HG02870 (cell line): Measurements from ENCODE around the gene OSBPL5.

Experiments
- ATAC-seq: cut with Tn5 transposase; IDR thresholded peaks from one replicate; pipeline ENCODE4 v1.9.1; 2021; ENCODE audit warnings: mild to moderate bottlenecking, moderate library complexity; ENCODE audit not compliant: unreplicated experiment

The OSBPL5 gene

DNA sequence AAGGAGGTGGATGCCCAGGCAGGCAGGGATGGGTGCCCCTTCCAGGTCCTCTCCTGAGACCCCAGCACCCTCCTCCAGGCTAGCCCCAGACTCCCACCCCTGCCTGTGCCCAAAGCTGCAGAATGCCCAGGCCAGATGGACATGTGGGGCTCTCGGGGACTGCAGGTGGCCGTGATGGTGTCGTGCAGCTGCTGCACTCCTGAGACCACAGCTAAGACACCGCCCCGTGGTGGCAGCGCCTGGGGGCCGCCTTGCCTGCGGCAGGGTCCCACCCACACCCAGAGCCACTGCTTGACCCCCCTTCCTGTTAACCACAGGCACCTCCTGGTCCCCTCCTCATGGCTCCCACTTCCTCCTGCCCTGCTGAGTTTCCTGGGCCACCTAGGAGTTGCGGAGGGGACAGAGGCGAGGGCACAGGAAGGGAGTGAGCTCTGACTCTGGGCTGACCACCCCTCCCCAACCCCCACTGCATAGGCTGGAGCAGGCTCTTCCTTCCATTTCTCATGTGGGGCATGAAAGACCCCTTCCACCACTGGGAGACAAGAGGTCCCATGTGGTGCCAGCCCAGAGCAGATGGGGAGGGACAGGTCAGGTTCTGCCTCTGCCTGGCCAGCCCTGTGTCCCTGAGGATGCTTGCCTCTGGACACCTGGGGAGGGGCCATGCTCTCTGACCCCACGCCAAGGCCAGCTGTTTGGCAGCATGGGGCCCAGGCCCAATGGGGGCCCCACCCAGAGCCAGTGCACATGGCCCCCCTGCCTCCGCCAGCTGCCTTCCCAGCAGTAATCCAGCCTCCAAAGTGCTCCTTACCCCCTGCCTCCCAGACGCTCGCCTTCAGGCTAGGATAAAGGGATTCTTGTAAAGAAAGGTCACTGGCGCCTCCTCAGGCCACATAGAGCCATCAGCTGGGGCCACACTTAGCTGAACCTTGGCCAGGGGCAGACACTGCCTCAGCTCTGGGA, 29.3 kb downstream of the OSBPL5 start:
- no peak for ATAC-seq

DNA sequence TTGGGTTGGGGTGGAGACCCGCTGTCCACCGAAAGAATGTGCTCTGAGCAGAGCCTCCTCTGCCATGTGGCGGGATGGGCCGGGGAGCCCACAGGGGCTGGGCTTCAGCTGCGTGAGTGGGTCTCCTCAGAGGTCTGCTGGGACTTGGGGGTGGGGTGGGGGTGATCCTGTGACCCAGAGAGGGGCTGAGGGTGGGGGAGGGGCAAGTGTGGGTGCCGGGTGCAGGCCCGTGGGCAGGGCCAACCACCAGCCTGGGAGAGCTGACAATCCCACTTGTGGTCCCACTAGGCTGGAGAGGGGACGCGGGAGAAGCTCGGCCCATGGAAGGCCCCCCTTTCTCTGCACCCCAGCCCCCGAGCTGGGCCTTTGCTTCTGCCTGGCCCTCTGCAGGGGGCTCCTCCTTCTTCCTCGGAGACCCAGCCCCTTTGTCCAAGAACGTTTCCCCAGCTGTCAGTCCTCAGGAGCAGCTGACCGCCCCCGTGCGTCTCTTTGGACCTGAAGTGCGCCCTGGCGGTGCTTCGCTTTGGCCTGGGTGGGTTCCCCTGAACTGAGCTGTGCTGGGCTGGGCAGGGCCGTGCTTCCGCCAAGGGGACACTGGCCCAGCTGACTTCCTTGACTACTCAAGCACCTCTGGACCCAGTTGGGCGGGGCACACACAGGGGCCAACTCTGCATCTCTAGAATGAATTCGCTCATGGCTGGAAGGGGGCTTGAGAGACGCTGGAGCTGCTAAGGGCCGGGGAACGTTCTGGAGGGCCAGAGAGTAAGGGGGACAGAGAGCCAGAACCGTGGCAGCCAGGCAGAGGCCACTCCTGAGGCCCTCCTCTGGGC, 30.2 kb downstream of the OSBPL5 start:
- no peak for ATAC-seq

DNA sequence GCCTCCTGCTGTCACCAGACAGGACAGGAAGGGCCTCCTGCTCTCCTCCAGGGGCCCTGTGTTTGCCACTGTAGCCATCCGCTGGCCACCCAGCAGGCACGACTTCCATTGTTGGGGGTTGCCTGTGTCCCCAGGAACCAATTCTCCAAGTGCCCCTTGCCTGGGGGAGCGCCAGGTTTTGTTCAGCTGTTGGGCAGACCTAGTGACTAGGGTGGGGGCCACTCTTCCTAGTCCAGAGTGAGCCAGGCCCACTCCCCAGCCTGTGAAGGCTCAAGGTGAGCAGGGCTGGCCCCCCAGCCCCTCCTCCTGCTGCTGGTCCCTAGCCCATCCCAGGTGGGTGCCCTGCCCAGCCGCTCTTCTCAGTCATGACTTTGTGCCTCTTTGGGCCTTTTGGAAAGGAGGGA, 30.9 kb downstream of the OSBPL5 start:
- ATAC-seq = no peak

DNA sequence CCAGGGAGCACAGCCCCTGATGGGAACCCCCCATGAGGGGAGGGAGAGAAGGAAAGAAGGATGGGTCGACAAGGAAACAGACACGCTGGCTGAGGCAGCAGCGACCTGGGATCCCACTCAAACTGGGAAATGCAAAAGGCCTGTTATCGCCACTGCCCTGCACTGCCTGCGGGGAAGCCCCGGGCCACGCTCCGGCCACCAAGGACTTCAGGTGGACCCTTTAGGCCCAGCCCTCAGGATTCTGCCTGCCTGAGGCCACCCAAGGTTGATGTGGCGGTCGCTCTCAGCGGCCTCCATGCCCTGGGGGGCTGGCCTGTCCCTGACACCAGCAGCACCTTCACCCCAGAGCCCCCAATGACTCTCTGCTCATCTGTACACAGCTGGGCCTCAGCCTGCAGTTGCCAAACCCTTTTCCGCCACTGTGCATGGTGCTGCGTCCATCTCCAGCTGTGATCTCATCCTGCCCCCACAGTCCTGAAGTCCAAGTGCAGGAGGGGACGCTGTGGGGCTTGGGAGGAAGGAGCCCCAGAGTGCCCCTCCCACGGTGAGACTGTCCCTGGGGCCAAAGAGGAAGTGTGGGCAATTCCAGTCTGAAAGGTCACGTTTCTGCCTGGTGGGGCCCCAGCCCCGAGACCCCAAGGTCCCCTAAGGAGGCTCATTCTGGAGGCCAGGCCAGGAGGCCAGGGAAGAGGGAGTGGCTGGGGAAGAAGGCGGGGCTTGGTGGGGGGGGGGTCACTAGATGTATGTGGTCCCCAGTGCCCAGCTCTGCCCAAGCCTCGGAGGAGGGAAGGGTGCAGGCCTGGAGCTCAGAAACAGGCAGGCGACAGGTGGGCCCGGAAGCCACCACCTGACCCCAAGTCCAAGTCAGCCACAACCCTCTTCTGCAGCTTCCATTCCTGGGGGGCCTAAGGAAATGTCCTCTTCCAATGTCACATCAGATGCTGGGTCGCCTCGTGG, 31.6 kb downstream of the OSBPL5 start:
- ATAC-seq = no peak

DNA sequence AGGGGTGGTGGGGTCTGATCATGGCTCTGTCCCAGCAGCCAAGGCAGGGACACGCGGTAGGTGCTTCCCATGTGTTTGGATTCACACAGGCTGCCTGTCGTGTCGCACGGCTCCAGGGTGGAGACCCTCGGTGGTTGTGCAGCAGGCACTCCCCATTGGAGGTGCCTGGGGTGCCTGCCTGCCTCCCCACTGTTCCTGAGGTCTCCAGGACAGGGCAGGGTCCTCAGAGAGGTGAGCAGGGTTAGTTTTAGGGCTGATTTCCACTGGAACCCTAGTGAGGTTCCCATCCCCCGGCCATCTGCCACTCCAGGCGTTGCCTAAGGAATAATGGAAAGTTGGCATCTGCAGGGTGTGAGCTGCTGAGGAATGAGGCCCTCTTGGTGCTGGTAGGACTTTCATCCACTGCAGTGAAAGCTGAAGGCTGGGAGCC, 32.3 kb downstream of the OSBPL5 start:
- ATAC-seq = no peak

DNA sequence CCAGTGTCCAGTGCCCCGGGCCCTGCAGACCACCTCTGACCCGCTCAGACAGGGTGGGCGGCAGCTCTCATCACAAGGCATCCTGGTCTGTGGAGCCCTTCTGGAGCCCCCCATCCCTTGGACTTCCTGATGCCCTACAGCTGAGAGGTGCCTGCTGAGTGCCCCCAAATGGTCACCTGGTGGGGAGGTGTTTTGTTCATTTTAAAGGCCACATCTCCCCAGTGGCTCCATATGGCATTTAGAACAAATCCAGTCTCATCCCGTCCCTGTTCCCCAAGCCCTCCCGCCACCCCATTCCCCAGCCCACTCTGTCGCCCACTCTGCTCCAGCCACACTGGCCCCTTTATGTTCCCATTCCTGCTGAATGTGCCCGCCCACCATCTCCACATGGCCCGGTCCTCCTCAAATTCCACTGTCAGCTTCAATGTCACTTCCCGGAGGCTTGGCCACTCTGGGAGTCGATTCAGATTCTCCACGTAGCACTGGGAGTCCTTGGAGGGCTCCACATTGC, 32.8 kb downstream of the OSBPL5 start:
- no peak for ATAC-seq

DNA sequence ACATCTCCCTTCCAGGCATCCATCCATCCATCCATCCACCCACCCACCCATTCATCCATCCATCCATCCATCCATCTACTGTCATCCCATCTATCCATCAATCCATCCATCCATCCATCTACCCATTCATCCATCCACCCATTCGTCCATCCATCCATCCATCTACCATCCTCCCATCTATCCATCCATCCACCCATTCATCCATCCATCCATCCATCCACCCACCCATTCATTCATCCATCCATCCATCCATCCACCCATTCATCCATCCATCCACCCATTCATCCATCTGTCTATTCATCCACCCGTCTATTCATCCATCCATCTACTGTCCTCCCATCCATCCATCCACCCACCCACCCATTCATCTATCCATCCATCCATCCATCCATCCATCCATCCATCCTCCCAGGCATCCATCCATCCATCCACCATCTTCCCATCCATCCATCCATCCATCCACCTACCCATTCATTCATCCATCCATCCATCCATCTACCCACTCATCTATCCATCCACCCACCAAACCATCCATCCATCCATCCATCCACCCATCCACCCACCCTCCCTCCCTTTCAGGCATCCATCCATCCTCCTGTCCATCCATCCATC, 33.7 kb downstream of the OSBPL5 start:
- ATAC-seq = no peak

DNA sequence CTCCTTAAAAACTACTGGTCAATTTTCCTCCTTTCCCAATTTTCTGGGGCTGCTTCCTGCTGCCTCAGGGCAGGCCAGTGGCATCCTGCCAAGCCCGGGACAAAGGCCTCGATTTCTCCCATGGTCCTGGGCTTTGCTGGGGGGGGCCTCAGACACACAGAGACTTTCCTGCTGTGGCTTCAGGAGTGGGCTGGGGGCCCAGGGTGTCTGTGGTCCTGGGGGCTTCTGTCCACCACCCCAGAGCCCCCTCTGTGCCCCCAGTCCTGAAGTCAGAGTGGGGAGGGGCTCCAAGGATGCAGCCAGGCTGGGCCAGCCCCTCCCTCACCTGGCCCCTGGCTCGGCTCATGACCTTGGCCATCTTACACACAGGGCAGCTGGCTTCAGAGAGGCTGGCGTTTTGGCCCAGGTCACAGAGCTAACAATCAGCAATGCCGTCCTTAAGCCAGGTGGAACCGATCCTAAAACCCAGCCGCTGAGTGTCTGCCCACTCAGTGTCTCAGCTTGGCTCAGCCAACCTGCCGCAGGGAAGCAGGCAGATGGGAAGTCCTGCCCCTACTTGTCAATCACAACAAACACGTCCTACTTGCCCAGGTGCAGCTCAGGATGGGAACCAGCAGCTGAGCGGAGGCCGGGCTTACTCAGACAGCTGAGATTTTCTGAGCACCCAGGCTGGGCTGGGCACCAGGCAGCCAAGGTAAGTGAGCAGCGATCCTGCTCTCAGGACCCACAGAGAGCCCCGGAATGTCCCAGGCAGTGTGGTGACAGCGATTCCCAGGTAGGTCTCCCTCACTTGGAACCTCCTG, 34.6 kb downstream of the OSBPL5 start:
- no peak for ATAC-seq

DNA sequence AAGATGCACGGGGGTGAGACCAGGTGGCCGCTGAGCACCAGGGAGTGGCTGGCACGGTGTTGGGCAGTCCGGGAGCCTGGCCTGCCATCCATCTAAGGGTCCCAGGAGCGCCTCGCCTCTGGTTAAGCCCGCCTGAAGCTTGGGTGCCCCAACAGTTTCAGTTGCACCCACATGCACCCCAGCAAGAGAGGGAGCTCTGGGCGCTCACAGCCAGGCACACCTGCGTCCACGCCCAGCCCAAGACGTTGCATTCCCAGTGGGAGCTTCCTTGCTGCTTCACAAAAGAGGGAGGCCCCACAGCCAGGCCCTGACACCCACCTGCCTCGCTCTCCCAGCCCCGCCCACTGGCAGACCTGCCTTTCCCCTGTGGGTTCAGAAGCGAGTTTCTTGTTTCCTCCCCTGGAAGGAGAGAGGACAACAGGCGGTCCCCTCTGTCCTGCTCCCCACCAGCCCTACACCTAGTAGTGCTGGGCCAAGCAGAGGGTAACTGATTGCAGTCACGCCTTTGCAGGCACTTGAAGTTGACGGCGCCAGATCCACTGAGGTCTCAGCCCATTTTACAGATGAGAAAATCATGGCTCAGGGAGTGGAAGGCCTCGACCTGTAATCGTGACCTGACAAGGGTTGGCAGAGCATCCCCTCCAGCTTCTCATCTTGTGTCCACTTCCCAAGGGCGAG, 35.4 kb downstream of the OSBPL5 start:
- ATAC-seq = no peak

DNA sequence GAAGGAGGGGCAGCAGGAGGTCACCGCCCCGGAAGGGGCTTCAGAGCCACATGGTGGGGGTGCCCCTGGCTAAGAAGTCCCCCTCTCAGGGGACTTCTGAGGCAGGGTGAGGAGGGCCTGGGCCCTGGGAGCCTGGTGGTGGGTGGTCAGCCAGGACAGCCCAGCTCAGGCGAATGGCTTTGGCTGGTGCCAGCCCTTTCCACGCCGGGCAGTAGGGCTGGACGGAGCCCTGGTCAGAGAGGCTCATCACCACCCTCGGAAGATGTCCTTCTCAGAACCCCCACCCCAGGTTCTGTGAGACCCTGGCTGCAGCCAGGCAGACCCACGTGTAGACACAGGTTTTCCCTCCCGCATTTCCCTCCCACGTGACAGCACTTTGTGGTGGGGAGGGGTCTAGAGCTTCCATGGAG, 35.9 kb downstream of the OSBPL5 start:
- no peak for ATAC-seq

DNA sequence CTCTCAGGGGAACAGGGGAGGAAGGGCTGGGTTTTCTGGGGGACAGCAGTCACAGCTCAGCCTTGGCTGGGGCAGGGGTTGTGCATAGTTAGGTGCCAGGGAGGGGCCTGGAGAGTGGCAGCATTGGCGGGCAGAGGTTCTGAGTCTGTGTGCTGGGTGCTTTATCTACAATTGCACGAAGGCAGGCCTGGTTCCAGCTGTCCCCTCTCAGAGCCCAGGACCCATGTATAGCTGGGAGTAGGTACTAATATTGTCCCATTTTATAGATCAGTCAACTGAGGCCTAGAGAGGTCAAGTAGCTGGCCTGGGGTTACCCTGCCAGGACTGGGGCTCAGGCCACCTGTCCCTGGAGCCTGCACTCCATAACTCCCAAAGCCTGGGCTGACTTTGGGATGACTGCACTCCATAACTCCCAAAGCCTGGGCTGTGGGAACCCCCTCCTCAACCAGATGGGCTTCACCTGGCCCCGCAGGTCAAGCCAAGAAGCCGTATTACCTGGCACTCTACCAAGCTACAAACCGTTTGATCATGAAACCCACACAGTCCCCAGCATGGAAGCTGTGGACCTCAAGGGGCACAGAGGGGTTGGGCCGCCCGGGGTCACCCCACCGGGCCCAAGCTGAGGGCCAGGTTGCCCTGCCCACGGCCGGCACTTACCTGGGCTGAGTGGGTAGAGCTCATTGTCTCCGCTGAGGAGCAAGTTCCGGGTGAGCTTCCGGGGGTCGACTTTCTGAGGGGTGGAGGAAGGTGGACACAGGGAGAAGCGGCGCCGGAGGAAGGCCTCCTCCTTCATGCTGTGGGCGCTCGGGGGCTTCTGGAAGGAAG, 36.5 kb downstream of the OSBPL5 start:
- no peak for ATAC-seq

DNA sequence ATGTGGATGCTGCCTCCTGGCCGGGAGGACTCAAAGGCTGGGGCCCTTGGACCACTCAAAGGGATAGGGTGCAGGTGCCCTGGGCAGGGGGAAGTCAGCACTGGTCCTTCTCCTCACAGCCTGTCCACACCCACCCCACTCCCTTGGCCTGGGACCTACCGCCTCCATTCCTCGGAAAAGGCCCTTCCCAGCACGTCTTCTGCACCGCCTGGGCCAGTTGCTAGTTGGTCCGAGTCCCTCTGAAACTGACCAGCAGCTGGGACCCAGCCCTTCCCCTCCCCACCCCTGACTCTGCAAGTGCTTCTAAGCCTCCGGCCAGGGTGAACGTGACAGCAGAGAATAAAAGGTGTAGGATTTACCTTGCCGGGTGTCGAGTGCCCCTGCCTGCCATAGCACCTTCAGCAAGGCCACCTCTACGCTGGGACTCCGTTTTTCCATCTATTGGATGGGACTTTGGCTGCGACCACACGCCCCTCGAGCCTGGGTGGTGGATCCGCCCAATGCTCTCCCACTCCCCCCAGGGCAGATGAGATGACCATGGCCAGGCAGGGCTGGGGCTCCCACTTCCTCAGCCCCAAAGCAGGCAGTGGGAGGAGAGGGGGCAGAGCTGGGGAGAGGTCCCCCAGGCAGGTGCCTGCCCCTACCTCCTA, 37.3 kb downstream of the OSBPL5 start:
- ATAC-seq = no peak

DNA sequence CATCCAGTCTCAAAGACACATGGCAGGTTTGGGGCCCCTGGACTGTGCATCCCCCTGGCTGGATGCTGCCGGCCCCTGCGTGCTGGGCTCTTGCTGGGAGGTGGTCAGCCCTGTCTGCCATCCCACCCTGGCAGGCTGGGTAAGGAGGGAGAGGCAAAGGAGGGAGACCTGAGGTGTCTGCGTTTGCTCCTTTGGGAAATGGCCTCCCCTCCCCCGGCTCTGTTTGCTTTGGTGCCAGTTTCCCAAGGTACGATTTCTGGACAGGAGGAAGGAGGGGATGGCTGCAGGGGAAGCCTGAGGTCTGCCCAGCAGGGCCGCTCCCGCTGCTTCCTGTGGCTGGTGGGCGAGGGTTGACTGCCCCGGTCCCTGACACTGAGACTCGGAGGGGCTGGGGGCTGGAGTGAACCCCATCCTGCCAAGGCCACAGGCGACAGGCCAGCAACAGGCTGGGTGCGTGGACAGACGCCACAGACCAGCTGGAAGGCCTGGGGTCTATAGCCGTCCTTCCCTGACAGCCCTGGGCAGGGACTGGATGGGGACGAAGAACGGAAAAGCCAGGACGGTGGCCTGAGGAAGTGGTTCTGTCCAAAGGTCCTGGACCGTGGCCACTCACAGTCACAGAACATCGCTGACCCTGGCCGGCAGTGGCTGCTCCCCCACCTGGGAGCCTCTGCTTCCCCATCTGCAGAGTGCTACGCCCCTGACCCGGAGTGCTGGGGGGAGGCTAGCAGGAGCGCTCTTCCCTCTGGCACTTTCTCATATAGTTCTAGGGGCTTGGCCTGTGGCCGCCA, 38.0 kb downstream of the OSBPL5 start:
- ATAC-seq = no peak

DNA sequence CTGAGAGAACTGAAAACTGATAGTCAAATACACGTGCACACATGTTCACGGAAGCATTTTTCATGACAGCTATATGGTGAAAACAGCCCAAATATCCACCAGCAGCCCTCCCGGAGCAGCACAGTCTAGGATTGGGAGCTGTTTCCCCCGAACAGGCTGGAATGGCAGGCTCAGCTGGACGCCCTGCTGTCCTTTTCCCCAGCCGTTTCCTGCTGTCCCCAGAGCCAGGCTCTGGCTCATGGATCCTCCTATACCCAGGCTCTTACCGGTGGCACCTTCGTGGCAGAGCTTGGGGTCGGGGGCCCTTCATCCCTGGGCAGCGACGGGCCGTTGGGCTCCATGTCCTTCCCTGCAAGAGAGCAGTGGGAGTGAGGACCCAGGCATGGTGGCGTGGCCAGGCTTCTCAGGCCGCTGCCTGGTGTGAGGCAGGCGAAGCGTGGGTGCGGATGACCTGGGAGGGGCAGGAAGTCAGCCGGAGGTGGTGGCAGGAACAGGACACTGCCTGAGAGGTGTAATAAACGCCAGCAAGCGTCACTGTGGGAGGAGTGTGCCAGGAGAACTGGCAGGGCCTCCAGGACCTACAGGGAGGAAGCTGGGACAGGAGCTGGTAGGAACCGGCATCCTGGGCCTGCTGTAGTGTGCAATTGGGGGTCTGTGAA, 38.8 kb downstream of the OSBPL5 start:
- no peak for ATAC-seq

DNA sequence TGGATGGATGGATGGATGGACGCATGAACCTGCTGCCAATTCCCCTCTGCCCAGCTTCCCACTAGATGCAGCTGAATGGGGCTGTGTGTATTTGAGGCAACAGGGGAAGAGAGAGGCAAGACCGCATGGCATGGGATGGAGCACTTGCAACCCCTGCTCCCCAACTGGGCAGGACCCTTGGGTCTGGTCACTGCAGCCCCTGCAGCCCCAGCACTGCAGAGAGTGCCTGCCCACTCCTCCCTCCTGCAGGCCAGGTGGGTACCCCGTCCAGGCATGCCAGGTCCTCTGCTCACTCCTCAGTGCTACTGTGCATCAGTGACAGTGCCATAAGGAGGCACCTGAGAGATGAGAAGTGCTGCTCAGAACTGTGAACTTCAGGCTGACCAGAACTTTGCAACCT, 40.3 kb downstream of the OSBPL5 start:
- no peak for ATAC-seq
